HG03066 (cell line): ENCODE measurements around the gene SAPCD1.
"Not testable (repeated sequence)": the region's sequence is repeated elsewhere in the genome, so short reads cannot be mapped to it uniquely, and the experiment has no call there.

Experiments used
- ATAC-seq: cut with Tn5 transposase; IDR thresholded peaks from one replicate; pipeline ENCODE4 v1.9.1; 2021; ENCODE audit warnings: low read depth; ENCODE audit not compliant: unreplicated experiment

SAPCD1 gene

DNA sequence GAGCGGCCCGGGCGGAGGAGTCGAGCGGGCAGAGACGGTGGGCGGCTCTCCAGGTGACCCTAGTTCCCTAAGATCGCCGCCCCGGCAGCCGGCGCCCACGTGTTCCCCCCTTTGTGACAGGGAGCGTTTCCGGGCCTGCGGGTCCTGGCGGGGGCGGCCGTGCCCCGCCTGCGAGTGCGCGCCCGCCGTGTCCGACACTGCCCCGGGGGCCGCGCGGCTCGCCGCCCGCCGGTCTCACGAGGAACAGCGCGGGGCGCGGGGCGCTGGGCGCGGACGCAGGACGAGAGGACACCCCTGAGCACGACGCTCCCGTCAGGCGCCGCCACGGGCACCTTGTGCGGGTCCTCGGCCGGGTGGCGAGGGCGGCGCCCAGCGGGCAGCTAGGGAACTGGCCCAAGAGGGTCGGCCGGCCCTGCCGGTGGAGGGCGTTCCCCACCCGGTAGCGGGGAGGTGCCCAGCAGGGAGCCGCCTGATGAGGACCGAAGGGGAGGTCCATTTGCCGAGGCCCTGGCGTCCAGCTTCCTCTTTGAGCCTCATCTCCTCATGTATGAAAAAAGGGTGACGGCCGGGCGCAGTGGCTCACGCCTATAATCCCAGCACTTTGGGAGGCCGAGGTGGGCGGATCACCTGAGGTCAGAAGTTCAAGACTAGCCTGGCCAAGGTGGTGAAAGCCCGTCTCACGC is 33.3 kb downstream of the SAPCD1 start, which contains the start of gene VARS1:
Gene VARS1, minus strand, starts transcription at position 137 of the 683 bp plus-strand sequence. CDS start 535 bp downstream, outside the sequence.
- peak; percentile 71 for ATAC-seq

- ATAC-seq = no peak
Observed at GRCh38 chr6:31796993-31797385, 34.5 kb downstream of the SAPCD1 start.

- no peak for ATAC-seq
Observed at GRCh38 chr6:31797588-31797987, 35.1 kb downstream of the SAPCD1 start.

DNA sequence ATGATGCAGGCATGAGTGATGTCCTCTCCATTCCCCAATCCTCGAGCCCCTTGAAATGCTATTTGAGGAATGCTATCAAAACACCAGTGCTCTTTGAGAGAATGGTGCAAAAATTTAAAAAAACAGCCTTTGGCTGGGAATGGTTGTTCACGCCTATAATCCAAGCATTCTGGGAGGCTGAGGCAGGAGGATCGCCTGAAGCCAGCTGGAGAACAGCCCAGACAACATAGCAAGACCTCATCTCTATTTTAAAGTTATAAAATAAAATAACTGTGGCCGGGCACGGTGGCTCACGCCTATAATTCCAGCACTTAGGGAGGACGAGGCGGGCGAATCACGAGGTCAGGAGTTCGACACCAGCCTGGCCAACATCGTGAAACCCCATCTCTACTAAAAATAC is 37.3 kb downstream of the SAPCD1 start:
- no peak for ATAC-seq

GRCh38 chr6:31801031-31801927 is 38.8 kb downstream of the SAPCD1 start:
- not testable (repeated sequence) for ATAC-seq

DNA sequence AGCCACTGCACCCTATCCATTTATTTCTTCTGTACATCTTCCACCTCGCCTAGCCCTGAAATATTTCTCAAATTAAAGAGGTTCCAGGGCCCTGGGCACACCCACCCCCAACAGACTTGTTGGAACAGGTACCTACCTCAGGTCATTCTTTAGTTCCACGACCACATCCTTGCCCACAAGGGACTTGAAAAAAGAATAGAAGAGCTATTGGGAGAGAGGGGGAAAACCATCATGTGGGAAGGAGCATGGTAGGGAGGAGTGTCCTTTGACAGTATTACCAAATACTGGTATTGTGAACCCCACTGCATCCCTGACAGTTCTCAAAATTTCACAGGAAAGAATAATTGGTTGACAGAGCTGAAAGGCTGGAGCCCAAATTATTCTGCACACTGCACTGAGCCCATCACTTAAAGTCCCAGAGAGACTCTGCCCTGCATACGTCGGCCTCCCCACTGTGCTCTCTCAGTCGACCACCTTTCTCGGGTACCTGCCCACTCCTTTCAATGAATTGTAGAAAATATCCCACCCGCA is 43.5 kb downstream of the SAPCD1 start:
- no peak for ATAC-seq

- ATAC-seq = peak; percentile 84
Observed at GRCh38 chr6:31806470-31807272, 44.2 kb downstream of the SAPCD1 start, which contains the start of gene LSM2. TSS of gene LSM2 (minus strand) at chr6:31806966. CDS start at chr6:31806757, 209 bp downstream.

DNA sequence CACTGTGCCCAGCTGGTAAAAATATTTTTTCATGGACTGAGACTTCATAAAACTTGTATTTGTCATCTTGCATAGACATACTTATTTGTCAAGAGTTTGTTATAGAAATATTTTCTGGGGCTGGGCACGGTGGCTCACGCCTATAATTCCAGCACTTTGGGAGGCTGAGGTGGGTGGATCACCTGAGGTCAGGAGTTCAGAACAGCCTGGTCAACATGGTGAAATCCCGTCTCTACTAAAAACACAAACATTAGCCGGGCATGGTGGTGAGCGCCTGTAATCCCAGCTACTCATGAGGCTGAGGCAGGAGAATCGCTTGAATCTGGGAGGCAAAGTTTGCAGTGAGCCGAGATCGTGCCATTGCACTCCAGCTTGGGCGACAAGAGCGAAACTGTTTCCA is 46.1 kb downstream of the SAPCD1 start:
- ATAC-seq = not testable (repeated sequence)

- no peak for ATAC-seq
Observed at GRCh38 chr6:31811645-31812044, 49.2 kb downstream of the SAPCD1 start.

DNA sequence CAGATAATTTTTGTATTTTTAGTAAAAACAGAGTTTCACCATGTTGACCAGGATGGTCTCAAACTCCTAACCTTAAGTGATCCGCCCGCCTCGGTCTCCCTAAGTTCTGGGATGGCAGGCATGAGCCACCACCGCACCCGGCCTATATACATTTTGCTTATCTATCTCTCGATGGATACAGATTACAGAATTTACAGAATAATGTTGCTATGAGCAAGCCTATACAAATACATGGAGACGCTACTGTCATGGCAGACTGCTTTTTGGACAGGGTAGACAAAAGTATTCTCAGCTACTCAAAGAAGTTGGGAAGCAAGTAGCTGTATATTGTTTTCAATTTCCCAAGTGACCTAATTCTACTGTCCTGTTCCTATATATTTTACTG is 51.0 kb downstream of the SAPCD1 start:
- ATAC-seq = no peak
